ENCODE data around the gene SP140L. TPM values are rescaled to one million over a fixed set of nuclear protein-coding genes. Genes with fewer than 3 reads are reported as not detected.

SP140L gene
- total RNA-seq, 1 donor from 2014 or later: 32.2 TPM

GRCh38 chr2:230318190-230319121 lies 8.5 kb upstream of the SP140L start:
- Histone ChIP-seq H2AFZ (ENCODE audit: low read depth, low read length) (no peak overlapping the region), H3K4me1 (ENCODE audit: insufficient read depth, low read length) (no peaks in the 10 kb centered on the region), H4K20me1 (ENCODE audit: insufficient read depth, low read length) (no peaks in the 10 kb centered on the region), H3K4me3 (ENCODE audit: insufficient read depth, low read depth, low read length) (no peak overlapping the region), H3K27ac (ENCODE audit: low read depth, low read length) (no peak overlapping the region), H3K4me2 (ENCODE audit: low read length) (no peak overlapping the region), H3K9ac (ENCODE audit: low read length) (no peak overlapping the region), H3K36me3 (ENCODE audit: insufficient read depth, low read length) (no peaks in the 10 kb centered on the region), H3K27me3 (ENCODE audit: insufficient read depth, low read length) (no peaks in the 10 kb centered on the region), H3K79me2 (ENCODE audit: insufficient read depth, low read length) (no peaks in the 10 kb centered on the region), H3K9me3 (ENCODE audit: insufficient read depth, low read depth, low read length) (peaks cover 8% of the 10 kb centered on the region)
- DNase-seq (ENCODE audit: low read depth) (no peak), FAIRE-seq (peak; percentile 13)
- peaks cover 9% of the 10 kb centered on the region for H3K36me3 Mint-ChIP-seq (ENCODE audit: low read depth, unreplicated experiment)
- no peaks in the 10 kb centered on the region for H3K4me1 Mint-ChIP-seq (ENCODE audit: low read depth, unreplicated experiment)
- no peak overlapping the region for H3K4me3 Mint-ChIP-seq (ENCODE audit: unreplicated experiment)
- no peak for TF ChIP-seq EZH2 (IDR thresholded peaks at IDR 0.05; ENCODE audit: insufficient read depth, low read length)
- TF ChIP-seq CTCF (IDR thresholded peaks at IDR 0.05; ENCODE audit: insufficient read depth, low read depth, low read length): no peak
- H3K27ac Mint-ChIP-seq (ENCODE audit: unreplicated experiment): no peak overlapping the region
- H3K9me3 Mint-ChIP-seq (ENCODE audit: unreplicated experiment): peaks cover 12% of the 10 kb centered on the region
- H3K27me3 Mint-ChIP-seq (ENCODE audit: low read depth, unreplicated experiment): no peaks in the 10 kb centered on the region

- no peak overlapping the region for H3K9ac ChIP-seq (ENCODE audit: low read length)
- H4K20me1 ChIP-seq (ENCODE audit: insufficient read depth, low read length): no peaks in the 10 kb centered on the region
- H3K4me1 ChIP-seq (ENCODE audit: insufficient read depth, low read length): no peaks in the 10 kb centered on the region
- DNase-seq (ENCODE audit: low read depth) (no peak), FAIRE-seq (no peak)
- Mint-ChIP-seq H3K27ac (ENCODE audit: unreplicated experiment) (no peak overlapping the region), H3K36me3 (ENCODE audit: low read depth, unreplicated experiment) (peaks cover 11% of the 10 kb centered on the region), H3K4me3 (ENCODE audit: unreplicated experiment) (no peak overlapping the region), H3K9me3 (ENCODE audit: unreplicated experiment) (peaks cover 16% of the 10 kb centered on the region), H3K4me1 (ENCODE audit: low read depth, unreplicated experiment) (no peaks in the 10 kb centered on the region), H3K27me3 (ENCODE audit: low read depth, unreplicated experiment) (peaks cover 3% of the 10 kb centered on the region)
- no peak overlapping the region for H3K4me2 ChIP-seq (ENCODE audit: low read length)
- TF ChIP-seq EZH2 (IDR thresholded peaks at IDR 0.05; ENCODE audit: insufficient read depth, low read length): no peak
- TF ChIP-seq CTCF (IDR thresholded peaks at IDR 0.05; ENCODE audit: insufficient read depth, low read depth, low read length): no peak
- no peaks in the 10 kb centered on the region for H3K36me3 ChIP-seq (ENCODE audit: insufficient read depth, low read length)
- no peak overlapping the region for H2AFZ ChIP-seq (ENCODE audit: low read depth, low read length)
- no peak overlapping the region for H3K27ac ChIP-seq (ENCODE audit: low read depth, low read length)
- no peaks in the 10 kb centered on the region for H3K27me3 ChIP-seq (ENCODE audit: insufficient read depth, low read length)
- no peak overlapping the region for H3K4me3 ChIP-seq (ENCODE audit: insufficient read depth, low read depth, low read length)
- peaks cover 8% of the 10 kb centered on the region for H3K9me3 ChIP-seq (ENCODE audit: insufficient read depth, low read depth, low read length)
- no peaks in the 10 kb centered on the region for H3K79me2 ChIP-seq (ENCODE audit: insufficient read depth, low read length)
Measured at GRCh38 chr2:230319211-230319862, 7.7 kb upstream of the SP140L start.
